TTC549 (cell line): ENCODE measurements around the gene LGALS1.

Experiments used
- FAIRE-seq: peaks from 2 replicates; lab custom pipeline; 2012; peaks lifted over from hg19 to GRCh38; lab: Jason Lieb, UNC

The LGALS1 gene

DNA sequence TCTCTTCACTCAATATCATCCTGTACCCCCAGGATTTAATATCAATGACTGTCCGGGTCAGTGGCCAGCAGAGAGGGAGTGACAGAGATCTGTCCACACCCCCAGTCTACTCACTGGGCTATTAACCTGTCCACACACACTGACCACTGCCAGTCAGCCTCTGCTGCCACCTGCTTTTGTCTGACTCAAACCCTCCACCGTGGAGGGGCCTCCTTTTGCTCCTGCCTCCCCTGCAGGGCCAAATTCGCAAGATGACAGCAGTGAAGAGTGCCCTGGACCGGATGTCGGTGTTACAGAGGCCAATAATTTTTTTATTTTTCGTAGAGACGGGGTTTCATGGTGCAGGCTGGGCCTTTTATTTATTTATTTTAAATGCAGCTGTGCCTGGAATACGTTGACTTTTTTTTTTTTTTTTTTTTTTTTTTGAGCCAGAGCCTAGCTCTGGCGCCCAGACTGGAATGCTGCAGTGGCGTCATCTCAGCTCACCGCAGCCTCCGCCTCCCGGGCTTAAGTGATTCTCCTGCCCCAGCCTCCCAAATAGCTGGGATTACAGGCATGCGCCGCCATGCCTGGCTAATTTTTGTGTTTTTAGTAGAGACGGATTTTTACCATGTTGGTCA is 11.8 kb upstream of the LGALS1 start:
- no peak for FAIRE-seq

DNA sequence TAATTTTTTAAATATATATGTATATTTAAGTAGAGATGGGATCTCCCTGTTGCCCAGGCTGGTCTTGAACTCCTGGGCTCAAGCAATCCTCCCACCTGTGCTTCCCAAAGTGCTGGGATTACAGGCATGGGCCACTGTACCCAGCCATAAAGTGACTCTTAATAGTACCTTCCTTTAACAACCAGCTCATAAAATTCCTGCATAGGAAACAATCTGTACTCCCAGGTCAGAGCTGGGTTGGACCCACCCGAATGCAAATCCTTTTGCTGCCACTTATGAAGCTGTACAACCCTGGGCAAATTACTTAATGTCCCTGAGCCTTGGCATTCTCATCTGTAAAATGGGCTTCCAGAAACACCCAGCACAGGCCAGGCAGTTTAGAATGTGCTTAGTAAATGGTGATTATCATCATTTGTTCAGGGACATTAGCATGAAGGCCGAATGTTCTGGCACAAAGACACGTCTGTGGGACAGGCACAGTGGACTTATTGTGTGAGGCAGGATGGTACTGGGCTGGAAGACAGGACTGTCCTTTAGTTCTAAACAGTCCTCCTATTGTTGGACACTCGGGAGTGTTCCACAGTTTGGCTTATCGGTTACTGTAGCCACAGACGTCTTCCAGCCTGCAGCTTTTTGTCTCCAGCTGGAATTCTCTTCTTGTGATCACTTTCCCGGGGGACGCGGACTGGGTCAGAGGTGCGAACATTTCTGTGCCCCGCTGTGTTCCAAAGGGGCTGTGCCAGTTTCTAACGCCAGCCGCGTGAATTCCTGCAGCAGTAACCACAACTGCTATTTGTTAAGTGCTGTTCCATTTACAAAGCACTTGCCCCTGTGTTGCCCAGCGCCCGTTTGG is 11.0 kb upstream of the LGALS1 start:
- no peak for FAIRE-seq

DNA sequence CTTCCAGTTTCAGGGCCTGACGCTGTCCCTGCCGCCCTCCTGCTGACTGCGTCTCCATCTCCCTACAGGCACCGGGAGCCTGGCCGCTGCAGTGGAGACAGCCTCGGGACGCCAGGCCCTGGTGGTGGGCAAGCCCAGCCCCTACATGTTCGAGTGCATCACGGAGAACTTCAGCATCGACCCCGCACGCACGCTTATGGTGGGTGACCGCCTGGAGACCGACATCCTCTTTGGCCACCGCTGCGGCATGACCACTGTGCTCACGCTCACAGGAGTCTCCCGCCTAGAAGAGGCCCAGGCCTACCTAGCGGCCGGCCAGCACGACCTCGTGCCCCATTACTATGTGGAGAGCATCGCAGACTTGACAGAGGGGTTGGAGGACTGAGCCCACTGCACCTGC is 9.9 kb upstream of the LGALS1 start:
- no peak for FAIRE-seq

DNA sequence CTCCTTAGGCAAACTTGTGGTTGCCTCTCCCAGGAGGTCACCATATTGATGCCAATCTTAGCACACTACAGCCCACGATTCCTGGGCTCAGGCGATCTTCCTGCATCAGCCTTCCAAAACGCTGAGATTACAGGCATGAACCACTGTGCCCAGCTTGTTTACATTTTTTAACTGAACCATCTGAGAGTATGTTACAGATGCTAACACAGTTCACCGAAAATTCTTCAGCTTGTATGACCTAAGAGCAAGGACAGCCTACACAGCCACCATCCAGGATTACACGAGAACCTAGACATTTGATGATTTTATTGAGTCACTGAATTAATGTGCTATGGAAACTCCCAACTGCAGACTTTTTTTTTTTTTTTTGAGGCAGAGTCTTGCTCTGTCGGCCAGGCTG is 5.8 kb upstream of the LGALS1 start:
- FAIRE-seq, result no peak

DNA sequence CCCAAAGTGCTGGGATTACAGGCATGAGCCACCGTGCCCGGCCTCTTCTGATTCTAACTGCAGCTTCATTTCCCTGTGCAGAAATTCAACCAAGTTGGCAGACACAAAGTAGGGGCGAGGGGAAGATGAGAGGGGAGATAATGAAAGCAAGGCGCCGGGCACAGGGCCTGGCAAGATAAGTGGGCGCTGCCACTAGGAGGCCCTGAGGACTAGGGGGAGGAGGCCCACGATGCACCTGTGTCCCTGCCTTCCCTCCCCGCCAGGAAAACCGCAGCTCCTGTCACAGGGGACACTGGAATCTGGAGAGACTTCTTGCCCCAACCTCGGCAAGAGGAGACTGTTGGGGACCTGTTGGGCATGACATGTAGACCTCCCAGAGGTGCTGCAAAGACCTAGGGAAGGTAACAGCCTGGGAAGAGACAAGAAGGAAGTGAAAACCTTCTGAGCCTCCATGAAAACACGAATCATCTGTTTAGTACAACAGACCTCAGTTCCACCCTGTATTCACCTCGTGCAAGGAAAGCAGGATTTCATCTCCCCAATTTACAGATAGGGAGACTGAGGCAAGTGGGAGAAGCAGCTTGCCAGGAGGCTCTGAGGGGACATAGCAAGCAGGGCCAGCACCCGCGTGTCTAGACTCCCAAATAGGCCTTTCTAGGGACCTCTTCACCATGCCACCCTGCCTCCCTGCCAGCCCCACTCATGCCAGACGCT is 3.1 kb upstream of the LGALS1 start:
- FAIRE-seq, result no peak

DNA sequence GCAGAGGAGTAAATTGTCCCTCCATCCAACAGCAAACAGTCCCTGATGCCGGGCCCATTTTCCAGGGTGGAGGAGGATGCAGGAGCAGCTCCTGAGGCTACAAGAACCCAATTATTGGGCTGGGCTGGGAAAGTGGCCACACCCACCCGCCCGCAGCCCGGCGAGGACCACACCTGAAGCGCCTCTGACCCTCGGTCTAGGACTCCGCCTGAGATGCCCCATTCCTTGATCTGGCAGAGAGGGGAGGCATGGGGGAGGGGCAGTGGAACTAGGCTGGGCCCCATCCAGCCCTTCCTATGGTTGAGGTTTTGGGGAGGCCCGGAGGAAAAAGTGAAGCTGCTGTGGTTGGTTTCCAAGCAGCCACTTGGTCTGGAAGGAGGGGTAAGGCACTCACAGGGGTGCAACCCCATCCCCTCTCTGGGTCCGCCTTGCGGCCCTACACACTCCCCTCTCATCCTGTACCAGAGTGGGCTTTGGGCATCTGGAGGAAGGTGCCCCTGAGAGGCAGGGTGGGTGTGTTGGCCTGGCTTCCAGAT is 2.4 kb upstream of the LGALS1 start:
- FAIRE-seq, result no peak

DNA sequence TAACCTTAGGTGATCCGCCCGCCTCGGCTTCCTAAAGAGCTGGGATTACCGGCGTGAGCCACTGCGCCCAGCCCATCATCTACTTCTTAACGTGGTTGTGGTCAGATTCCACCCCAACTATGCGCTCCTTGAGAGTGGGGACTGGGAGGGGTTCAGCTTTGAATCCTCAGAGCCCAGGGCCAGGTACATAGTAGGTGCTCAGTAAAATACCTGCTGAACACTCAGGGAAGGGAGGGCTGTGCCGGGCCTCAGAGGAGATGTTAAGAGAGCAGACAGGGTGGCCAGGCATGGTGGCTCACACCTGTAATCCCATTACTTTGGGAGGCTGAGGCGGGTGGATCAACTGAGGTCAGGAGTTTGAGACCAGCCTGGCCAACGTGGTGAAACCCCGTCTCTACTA is 1.2 kb upstream of the LGALS1 start:
- FAIRE-seq, result no peak

DNA sequence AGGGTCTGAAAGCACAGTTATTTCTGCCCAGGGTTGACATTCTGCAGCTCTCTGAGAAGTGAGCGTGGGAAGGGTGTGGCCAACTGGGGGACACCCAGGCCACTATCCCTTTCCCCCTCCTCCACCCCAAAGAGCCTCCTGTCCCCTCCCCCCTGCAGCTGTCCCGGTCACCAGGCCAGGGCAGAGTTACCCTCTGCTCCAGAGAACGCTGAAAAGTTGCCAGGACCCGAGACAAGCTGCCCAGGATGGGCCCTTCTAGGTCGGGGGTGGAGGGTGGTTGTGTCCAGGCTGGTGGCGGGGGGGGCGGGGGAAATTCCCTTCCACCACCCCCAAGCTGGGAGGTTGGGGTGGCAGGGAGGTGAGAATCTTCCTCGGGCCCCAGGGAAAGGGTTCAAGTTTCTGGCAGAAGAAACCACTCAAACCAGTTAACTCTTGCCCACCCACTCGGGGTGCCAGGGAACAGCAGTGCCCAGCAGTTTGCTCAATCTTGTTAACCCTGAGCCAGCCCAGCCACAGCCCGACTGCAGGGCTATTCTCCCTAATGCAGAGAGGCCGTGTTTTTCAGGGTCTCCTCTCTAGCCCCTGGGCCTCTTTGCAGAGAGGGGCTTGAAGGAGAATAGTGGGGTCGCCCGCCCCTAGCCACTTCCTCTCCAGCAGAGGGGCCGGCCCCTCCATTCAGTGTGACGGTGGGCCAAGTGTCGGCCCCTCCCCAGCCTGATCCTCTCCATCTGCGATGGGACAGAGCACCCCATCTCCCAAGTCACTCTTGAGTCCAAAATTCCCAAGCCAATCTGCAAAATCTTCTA is 697 bp downstream of the LGALS1 start:
- no peak for FAIRE-seq

DNA sequence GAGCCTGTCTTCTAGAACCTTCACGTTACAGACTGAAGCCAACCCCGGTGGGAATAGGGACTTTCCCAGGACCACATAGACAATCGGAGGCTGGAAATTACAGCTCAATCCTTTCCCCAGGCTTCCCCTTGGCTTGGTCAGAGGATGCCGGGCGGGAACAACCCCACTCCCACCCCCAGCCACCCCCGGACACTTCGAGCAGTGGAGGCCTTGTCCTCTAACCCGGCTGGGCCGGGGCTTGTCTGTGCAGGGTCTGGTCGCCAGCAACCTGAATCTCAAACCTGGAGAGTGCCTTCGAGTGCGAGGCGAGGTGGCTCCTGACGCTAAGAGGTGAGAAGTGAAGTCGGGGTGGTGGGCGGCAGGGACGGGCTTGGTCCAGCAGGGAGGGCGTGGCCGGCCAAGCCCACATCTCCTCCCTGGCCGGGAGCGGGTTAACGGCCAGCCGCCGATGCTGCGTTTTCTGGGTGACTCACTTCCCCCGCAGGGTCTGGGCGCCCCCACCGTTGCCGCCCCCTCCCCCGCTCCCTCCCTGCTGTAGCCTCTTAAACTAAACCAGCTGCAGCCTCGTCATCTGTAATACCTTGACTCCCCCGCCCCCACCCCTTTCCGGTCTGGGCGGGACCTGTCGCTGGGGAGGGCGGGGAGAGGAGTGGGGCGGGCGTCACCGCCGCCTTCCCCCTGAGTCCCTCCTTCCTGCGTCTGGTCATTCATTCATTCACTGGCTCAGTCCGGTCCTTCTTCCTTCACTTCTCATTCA is 1.5 kb downstream of the LGALS1 start:
- no peak for FAIRE-seq

DNA sequence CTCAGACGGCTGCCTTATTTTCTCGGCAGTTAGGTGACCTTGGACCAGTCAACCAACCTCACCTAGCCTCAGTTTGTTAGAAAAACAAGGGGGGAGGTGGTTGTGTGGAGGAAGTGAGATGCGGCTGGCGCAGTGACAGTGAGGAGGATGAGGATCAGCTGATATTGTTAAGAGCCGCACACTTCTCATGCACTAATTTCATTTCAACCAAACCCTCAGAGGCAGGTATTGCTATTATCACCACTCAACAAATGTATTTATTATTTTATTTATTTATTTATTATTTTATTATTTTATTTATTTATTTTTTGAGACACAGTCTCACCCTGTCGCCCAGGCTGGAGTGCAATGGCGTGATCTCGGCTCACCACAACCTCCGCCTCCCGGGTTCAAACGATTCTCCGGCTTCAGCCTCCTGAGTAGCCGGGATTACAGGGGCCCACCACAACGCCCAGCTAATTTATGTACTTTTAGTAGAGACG is 2.1 kb downstream of the LGALS1 start:
- no peak for FAIRE-seq

DNA sequence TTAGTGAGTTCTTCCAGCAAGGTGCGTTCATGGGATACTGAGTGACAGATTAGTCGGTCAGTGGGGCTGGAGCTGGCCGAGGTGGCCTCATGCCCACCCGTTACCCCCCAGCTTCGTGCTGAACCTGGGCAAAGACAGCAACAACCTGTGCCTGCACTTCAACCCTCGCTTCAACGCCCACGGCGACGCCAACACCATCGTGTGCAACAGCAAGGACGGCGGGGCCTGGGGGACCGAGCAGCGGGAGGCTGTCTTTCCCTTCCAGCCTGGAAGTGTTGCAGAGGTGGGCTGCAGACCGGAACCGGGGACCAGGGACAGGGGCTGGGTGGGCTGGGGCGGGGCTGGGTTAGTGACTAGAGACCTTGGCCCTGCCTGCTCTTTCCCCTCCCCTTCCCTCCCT is 2.9 kb downstream of the LGALS1 start:
- FAIRE-seq, result no peak

DNA sequence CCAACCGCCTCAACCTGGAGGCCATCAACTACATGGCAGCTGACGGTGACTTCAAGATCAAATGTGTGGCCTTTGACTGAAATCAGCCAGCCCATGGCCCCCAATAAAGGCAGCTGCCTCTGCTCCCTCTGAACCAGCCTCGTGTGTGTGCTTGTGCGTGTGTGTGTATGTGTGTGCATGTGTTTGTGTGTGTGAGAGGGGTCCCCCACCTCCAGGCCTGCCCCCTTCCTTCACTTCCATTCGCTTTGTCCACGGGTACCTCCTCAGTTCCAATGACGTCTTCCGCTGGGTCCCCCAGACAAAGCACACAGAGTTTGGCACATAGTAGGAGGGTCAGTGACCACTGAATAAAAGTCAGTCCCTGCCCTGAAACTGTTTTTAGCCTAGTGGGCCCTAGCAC is 4.2 kb downstream of the LGALS1 start:
- no peak for FAIRE-seq

DNA sequence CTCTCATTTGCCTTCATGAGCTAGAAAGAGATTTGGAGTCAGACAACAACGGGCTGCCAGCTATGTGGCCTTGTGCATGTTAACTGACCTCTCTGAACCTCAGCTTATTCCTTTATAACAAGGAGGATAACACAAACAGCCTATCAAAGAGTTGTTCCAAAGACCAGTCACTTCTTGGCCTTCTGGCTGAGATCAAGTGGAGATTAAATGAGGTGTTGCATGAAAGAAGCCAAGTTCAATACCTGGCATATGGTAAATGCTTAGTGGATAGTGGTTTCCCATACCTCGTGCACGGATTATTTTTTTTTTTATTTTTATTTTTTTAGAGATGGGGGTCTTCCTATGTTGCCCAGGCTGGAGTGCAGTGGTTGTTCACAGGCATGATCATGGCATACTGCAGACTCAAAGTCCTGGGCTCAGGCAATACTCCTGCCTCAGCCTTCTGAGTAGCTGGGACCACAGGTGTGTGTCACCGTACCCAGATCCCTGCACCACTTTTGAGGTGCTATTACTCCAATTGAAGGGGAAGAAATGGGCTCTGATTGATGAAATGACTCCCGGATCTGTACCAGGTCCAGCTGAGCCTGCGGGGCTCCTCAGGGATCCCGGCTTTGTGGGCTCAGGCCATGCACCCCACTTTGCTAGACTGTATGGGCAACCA is 4.9 kb downstream of the LGALS1 start:
- no peak for FAIRE-seq

DNA sequence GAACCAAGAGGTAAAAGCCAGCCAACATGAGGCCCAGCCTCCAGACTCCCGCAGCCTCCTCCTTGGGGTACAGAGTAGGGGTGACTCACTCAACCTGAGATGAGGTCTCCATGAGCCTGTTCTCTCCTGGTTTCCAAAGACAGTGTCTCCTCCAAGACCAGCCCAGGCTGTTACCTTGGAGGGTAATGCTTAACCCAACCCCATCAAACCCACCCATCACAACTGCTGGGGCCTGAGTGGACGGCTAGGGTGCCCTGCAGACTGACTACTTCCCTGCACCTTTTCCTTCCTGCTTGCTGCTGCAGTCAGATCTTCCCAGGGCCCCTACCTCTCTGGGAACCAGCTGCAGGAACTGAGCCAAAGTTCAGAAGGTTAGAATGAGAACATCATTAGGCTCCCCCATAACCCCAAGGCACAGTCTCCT is 5.6 kb downstream of the LGALS1 start:
- FAIRE-seq, result no peak

DNA sequence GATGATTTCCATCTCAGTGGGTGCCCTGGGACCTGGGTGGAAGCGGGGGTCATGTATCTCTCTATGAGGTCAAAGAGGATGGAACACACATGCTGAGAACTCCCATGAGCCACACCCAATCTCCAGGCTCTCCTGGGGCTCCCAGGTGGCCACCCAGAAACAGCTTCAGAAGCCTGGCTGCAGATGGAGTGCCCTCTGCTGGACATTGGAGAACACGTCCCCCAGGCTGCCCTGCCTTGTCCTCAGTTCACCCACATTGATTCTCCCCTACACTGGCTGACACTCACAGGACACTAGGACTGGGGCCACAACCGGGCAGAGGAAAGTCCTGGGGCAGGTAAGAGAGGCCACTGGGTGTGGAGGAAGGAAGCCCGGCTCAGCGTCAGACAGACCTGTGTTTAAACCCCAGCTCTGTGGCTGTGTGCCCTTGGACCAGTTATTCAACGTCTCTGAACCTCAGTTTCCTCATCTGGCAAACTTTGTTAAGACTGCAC is 6.2 kb downstream of the LGALS1 start:
- FAIRE-seq, result no peak

DNA sequence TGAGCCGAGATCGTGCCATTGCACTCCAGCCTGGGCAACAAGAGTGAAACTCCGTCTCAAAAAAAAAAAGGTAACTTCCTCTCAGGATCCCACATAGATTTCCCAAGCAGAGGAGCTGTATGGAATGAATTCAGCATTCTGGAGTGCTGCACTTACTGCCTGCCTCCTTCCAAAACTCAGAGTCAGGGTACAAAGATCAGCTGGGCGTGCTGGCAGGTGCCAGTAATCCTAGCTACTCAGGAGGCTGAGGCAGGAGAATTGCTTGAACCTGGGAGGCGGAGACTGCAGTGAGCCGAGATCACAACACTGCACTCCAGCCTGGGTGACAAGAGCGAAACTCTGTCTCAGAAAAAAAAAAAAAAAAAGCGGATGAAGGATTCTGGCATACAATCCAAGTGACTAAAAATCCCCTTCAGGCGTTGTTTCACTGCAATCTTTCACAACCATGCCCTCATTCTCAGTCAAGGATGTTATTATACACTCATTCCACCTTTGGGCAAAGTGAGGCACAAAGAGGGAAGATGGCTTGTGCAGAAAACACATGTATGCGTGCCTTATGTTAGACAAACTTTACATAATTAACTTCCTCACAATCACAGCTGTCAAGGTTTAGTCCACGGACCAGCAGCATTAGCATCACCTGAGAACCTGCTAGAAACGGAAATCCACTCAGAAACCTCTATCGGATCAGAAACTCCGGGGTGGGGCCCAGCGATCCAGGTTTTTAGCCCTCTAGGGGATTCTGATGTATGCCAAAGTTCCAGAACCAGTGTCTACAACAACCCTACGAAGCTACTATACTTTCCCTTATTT is 9.6 kb downstream of the LGALS1 start:
- no peak for FAIRE-seq

DNA sequence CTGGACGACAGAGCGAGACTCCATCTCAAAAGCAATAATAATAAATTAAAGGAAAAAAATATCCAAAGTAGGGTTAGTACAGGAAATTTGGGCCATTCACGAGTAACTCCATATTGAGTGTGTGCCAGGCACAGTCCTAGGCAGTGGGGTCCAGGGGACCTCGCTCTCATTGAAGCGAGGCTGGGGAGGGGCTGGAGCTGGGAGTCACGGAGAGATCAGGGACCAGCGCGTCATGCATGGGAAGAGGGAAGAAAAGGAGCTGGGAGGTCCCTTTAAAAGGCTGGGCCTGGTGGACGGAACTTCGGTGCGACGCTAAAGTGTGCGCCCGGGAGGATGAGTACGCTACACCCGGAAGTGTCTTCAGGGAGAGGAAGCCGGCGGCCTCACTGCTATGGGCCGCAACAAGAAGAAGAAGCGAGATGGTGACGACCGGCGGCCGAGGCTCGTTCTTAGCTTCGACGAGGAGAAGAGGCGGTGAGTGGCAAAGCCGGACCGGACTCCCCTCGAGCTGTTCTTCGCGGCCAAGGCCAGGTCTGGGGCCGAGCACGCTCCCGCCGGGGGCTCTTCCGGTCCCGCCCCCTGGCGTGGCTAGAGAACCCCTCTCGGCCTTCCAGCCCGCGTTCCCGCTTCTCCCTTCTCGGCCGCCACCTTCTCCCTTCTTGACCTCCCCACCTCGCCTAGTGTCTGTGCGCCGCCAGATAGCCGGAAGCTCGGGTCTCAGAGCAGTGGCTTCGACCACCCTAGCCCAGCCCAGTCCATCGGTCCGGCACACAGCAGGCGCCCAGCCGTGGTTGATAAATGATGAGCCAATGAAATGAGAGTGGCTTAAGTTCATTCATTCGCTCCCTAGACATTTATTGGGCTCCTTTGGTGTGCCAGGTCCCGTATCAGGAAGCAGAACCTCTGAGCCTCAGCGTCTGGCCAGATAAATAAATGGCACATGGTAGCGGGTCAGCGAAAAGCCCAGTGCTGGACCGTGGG is 10.9 kb downstream of the LGALS1 start, which contains the start of gene NOL12:
NOL12 (plus strand) TSS at position 342 of the 981 bp plus-strand sequence; CDS start at position 392, 50 bp downstream.
- no peak for FAIRE-seq

DNA sequence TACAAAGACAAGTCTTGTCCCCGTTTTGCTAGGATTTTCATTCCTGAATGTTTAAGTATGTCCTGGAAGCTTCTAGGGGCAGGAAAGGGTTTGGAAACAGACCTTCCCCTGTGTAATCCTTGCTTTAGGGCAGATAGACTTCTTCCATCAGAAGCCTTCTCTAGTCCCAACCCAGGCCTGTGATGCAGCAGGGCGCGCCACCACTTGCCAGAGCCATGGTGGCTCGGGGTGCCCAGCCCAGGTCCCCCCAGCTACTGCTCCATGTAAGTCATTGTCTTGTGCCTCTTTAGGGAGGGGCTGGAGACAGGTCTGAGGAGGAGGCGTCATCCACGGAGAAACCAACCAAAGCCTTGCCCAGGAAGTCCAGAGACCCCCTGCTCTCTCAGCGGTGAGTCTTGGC is 15.0 kb downstream of the LGALS1 start:
- no peak for FAIRE-seq
